ENCODE results near the gene CLEC4F. TPM values are rescaled to one million over a fixed set of nuclear protein-coding genes. Genes with fewer than 3 reads are reported as not detected.
A peak's percentile ranks its signal among the peaks of the same experiment; 100 is the strongest.

Gene CLEC4F
- polyA plus RNA-seq, 3 donors, result 0.65 to 17.0 (median 2.3) TPM

- peaks cover 0 to 3% (median 2%) of the 10 kb centered on the region in 7 donors for H3K9me3 Mint-ChIP-seq
- Histone ChIP-seq H4K20me1 (ENCODE audit: insufficient read depth, low read length) (no peaks in the 10 kb centered on the region), H3K4me2 (replicated peaks; ENCODE audit: extremely low read depth, low read length, poor library complexity, severe bottlenecking) (no peak within 1 kb of the TSS), H3K27me3 (ENCODE audit: control insufficient read depth in 2 of 2, insufficient read depth in 2 of 2, low read length in 2 of 2) (peaks cover 0 to 2% of the 10 kb centered on the region in 2 donors), H3K4me1 (ENCODE audit: control insufficient read depth in 1 of 2, insufficient read depth in 2 of 2, low read length in 2 of 2) (peaks cover 30 to 72% of the 10 kb centered on the region in 2 donors), H2AFZ (ENCODE audit: insufficient read depth, low read depth, low read length, poor library complexity, severe bottlenecking) (peak within 1 kb of the TSS; percentile 10), H3K9me3 (replicated peaks in 1 of 2; ENCODE audit: control insufficient read depth in 1 of 2, insufficient read depth in 1 of 2, low read length in 2 of 2) (no peaks in the 10 kb centered on the region), H3K27ac (ENCODE audit: low read depth in 1 of 2, low read length in 2 of 2) (peak within 1 kb of the TSS in 1 of 2 donors; percentile 9), H3K36me3 (replicated peaks in 1 of 2; ENCODE audit: control insufficient read depth in 1 of 2, insufficient read depth in 2 of 2, low read length in 2 of 2) (no peaks in the 10 kb centered on the region), H3K79me2 (ENCODE audit: insufficient read depth, low read length) (no peaks in the 10 kb centered on the region), H3K4me3 (replicated peaks in 1 of 3; ENCODE audit: low read depth in 2 of 3, low read length in 3 of 3) (no peak within 1 kb of the TSS), H3K9ac (ENCODE audit: insufficient read depth, low read length, poor library complexity, severe bottlenecking) (no peak within 1 kb of the TSS)
- peak within 1 kb of the TSS in 1 of 7 donors; percentile 21 for H3K27ac Mint-ChIP-seq
- peaks cover 32% of the 10 kb centered on the region for H3K4me1 Mint-ChIP-seq
- 82% methylated on average over 4 of the region's 4 CpGs for WGBS (ENCODE audit: insufficient coverage)
- H3K36me3 Mint-ChIP-seq, result no peaks in the 10 kb centered on the region
- intact Hi-C loops (cut with micrococcal nuclease), result no loop called here
- H3K27me3 Mint-ChIP-seq (ENCODE audit: low read depth in 3 of 3), result peaks cover 4 to 17% (median 9%) of the 10 kb centered on the region in 3 donors
- no peak within 1 kb of the TSS for H3K4me3 Mint-ChIP-seq
- TF ChIP-seq CTCF (IDR thresholded peaks at IDR 0.05), result no peak
- peak in 2 of 3 donors; percentile 40 to 45 for DNase-seq
Observed at GRCh38 chr2:70835643-70836042, 15.2 kb upstream of the CLEC4F start, which contains the start of gene CD207. Gene CD207 (minus strand): TSS chr2:70835816. CDS start chr2:70835776, 40 bp downstream.

GRCh38 chr2:70834881-70835280 is 14.5 kb upstream of the CLEC4F start:
- H3K27me3 Mint-ChIP-seq (ENCODE audit: low read depth in 3 of 3), result peaks cover 2 to 12% (median 7%) of the 10 kb centered on the region in 3 donors
- DNase-seq, result no peak
- Histone ChIP-seq H4K20me1 (ENCODE audit: insufficient read depth, low read length) (no peaks in the 10 kb centered on the region), H3K9me3 (replicated peaks in 1 of 2; ENCODE audit: control insufficient read depth in 1 of 2, insufficient read depth in 1 of 2, low read length in 2 of 2) (no peaks in the 10 kb centered on the region), H3K27ac (ENCODE audit: low read depth in 1 of 2, low read length in 2 of 2) (peak overlapping the region in 1 of 2 donors; percentile 9), H3K4me3 (replicated peaks in 1 of 3; ENCODE audit: low read depth in 2 of 3, low read length in 3 of 3) (no peak overlapping the region), H3K79me2 (ENCODE audit: insufficient read depth, low read length) (no peaks in the 10 kb centered on the region), H3K9ac (ENCODE audit: insufficient read depth, low read length, poor library complexity, severe bottlenecking) (no peak overlapping the region), H3K4me2 (replicated peaks; ENCODE audit: extremely low read depth, low read length, poor library complexity, severe bottlenecking) (no peak overlapping the region), H3K27me3 (ENCODE audit: control insufficient read depth in 2 of 2, insufficient read depth in 2 of 2, low read length in 2 of 2) (no peaks in the 10 kb centered on the region), H3K36me3 (replicated peaks in 1 of 2; ENCODE audit: control insufficient read depth in 1 of 2, insufficient read depth in 2 of 2, low read length in 2 of 2) (no peaks in the 10 kb centered on the region), H2AFZ (ENCODE audit: insufficient read depth, low read depth, low read length, poor library complexity, severe bottlenecking) (peak overlapping the region; percentile 10), H3K4me1 (ENCODE audit: control insufficient read depth in 1 of 2, insufficient read depth in 2 of 2, low read length in 2 of 2) (peaks cover 30 to 73% of the 10 kb centered on the region in 2 donors)
- peaks cover 32% of the 10 kb centered on the region for H3K4me1 Mint-ChIP-seq
- WGBS (ENCODE audit: insufficient coverage), result 69% methylated on average over 4 of the region's 4 CpGs
- H3K27ac Mint-ChIP-seq, result peak overlapping the region in 1 of 7 donors; percentile 21
- H3K9me3 Mint-ChIP-seq, result peaks cover 0 to 3% (median 2%) of the 10 kb centered on the region in 7 donors
- intact Hi-C loops (cut with micrococcal nuclease), result no loop called here
- no peak for TF ChIP-seq CTCF (IDR thresholded peaks at IDR 0.05)
- H3K36me3 Mint-ChIP-seq, result no peaks in the 10 kb centered on the region
- no peak overlapping the region for H3K4me3 Mint-ChIP-seq

All from CD14-positive monocyte (primary cell).